ENCODE measurements around the gene HOXB2.

DNA sequence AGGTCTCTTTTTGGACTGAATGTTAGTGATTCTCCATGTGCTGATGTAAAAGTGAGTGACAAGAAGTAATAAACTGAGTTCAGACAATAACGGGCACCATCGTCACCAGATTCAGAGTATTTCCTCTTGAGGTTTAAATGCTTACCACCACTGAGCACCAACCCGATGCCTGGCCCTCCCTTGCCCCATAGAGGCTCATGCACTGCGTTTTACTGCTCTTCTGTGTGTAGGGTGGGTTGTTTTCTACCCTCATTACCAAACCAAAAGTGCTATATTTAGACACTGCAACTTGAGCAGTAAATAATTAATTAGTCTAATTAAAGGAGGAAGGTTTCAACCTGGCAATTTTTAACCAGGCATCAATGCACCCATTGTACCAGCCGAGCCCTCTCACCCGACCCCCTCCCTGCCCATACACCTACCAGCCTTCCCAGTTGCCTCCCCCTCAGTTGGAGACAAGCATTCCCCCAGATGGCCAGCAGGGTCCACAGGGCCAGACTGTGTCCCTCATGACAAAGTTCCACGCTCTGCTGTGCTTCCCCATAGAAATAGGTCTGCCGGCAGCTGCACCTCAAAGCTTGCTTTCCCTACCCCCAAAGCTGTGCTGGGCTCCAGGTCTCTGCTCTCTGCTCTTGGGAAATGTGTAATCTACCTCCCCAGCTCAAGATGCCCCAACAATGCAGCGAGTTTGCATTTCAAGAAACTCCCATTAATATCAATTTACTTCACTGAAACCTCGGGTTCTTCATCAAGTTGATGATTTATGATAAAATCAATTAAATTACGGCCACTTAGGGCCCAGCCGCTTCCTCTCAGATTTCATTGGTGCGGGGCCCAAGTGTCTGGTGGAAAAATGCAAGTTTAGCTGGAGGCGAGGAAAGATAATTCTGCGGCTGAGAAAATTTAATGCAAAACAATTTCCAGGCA lies 17.2 kb upstream of the HOXB2 start:
- TF ChIP-seq ZC3H10 (CRISPR knock-in tag; IDR thresholded peaks at IDR 0.05) (no peak), ZFP3 (CRISPR knock-in tag; IDR thresholded peaks at IDR 0.05) (no peak), OSR1 (CRISPR knock-in tag; IDR thresholded peaks at IDR 0.05) (no peak)
- TF ChIP-seq, protein P1, sequence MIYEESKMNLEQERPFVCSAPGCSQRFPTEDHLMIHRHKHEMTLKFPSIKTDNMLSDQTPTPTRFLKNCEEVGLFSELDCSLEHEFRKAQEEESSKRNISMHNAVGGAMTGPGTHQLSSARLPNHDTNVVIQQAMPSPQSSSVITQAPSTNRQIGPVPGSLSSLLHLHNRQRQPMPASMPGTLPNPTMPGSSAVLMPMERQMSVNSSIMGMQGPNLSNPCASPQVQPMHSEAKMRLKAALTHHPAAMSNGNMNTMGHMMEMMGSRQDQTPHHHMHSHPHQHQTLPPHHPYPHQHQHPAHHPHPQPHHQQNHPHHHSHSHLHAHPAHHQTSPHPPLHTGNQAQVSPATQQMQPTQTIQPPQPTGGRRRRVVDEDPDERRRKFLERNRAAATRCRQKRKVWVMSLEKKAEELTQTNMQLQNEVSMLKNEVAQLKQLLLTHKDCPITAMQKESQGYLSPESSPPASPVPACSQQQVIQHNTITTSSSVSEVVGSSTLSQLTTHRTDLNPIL (CRISPR knock-in tag; IDR thresholded peaks at IDR 0.05; ENCODE audit: low read depth) = no peak
- TF ChIP-seq, protein P2, sequence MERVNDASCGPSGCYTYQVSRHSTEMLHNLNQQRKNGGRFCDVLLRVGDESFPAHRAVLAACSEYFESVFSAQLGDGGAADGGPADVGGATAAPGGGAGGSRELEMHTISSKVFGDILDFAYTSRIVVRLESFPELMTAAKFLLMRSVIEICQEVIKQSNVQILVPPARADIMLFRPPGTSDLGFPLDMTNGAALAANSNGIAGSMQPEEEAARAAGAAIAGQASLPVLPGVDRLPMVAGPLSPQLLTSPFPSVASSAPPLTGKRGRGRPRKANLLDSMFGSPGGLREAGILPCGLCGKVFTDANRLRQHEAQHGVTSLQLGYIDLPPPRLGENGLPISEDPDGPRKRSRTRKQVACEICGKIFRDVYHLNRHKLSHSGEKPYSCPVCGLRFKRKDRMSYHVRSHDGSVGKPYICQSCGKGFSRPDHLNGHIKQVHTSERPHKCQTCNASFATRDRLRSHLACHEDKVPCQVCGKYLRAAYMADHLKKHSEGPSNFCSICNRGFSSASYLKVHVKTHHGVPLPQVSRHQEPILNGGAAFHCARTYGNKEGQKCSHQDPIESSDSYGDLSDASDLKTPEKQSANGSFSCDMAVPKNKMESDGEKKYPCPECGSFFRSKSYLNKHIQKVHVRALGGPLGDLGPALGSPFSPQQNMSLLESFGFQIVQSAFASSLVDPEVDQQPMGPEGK (CRISPR knock-in tag; IDR thresholded peaks at IDR 0.05; ENCODE audit: borderline replicate concordance) = no peak
